ENCODE results near the gene FRYL.

DNA sequence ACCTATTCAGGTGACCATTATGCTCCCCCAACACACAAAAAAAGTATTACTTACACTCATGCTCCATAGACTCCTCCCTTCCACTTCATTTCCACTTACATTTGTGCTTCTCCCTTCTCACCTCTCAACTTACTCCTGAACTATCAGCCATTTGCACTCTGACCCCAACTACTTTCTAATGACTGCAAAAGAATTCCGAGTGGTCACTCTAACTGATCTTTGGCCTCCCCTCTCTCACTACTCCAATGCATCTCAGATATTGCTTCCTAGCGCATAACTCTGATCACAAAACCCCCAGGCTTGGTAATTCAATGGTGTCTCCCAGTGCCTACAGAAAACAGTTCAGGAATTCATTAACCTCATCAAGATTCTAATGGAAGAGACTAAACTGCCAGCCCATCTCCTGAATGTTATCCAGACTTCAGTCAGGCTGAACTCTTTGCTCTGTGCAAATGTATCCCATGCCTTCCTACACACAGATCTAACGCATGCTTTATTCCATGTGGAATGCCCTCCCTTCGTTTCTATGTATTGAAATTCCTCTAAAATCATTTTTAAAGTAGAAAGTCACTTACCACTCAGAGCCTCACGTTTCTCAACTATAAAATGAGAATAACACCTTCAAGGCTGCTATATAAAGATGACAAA lies 61.1 kb downstream of the FRYL start:
- TF ChIP-seq, protein P1, sequence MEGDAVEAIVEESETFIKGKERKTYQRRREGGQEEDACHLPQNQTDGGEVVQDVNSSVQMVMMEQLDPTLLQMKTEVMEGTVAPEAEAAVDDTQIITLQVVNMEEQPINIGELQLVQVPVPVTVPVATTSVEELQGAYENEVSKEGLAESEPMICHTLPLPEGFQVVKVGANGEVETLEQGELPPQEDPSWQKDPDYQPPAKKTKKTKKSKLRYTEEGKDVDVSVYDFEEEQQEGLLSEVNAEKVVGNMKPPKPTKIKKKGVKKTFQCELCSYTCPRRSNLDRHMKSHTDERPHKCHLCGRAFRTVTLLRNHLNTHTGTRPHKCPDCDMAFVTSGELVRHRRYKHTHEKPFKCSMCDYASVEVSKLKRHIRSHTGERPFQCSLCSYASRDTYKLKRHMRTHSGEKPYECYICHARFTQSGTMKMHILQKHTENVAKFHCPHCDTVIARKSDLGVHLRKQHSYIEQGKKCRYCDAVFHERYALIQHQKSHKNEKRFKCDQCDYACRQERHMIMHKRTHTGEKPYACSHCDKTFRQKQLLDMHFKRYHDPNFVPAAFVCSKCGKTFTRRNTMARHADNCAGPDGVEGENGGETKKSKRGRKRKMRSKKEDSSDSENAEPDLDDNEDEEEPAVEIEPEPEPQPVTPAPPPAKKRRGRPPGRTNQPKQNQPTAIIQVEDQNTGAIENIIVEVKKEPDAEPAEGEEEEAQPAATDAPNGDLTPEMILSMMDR (conservative IDR thresholded peaks at IDR 0.05; ENCODE audit: low read length), result no peak
- no peak for TF ChIP-seq EZH2phosphoT487 (IDR thresholded peaks at IDR 0.05; ENCODE audit: borderline replicate concordance, low read depth, low read length)

Measured in OCI-LY7 (cell line).